HG02610 (cell line): ENCODE results near the gene IFITM1.
A peak's percentile ranks its signal among the peaks of the same experiment; 100 is the strongest.

Experiments
- ATAC-seq: cut with Tn5 transposase; IDR thresholded peaks from one replicate; pipeline ENCODE4 v1.9.1; 2021; ENCODE audit warnings: mild to moderate bottlenecking, moderate library complexity; ENCODE audit not compliant: unreplicated experiment

IFITM1 gene

DNA sequence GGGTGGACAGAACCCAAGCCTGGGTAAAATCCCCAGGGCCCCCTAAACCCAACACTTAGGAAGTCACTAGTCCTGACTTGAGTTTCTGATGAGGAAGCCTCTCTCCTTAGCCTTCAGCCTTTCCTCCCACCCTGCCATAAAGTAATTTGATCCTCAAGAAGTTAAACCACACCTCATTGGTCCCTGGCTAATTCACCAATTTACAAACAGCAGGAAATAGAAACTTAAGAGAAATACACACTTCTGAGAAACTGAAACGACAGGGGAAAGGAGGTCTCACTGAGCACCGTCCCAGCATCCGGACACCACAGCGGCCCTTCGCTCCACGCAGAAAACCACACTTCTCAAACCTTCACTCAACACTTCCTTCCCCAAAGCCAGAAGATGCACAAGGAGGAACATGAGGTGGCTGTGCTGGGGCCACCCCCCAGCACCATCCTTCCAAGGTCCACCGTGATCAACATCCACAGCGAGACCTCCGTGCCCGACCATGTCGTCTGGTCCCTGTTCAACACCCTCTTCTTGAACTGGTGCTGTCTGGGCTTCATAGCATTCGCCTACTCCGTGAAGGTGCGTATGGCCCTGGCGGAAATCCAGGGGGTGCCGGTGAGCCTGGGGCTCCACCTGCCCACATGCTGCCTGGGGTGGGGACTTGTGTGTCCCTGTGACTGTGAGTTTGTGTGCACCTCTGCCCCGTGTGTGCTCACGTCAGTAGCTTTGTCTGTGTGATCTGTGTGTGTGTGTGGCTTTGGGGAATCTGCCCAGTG lies at the start of gene IFITM1:
Gene IFITM1 (plus strand): TSS at position 254 of the 767 bp plus-strand sequence. CDS start 131 bp downstream, at position 385.
- peak; percentile 27 for ATAC-seq

DNA sequence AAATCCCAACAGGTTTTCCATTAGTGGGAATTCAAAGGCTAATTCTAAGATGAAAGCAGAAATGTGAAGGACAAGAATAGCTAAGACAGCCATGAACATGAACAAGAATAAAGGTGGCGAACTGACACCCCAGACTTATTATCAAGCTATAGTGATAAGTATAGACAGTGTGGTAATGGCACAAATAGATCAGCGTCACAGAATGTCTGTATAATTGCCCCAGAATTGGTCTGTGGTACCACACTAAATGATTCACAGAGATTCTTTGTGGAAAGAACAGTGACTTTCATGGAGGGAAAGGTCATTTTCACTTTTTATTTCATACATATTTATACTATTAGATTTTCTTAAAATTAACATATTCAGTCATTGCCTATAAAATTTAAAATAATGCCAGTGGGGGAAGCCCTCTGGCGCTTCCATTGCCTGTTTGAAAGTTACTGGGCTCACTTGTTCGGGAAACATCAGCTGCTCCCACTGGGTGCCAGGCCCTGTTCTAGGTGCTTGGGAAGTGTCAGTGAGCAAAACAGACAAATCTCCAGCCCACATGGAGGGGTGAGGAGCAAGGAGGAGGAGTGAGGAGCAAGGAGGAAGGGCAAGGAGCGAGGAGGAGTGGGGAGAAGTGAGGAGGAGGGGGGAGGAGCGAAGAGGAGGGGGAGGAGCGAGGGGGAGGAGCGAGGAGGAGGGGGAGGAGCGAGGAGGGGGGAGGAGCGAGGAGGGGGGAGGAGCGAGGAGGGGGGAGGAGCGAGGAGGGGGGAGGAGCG lies 47.0 kb upstream of the IFITM1 start:
- no peak for ATAC-seq

DNA sequence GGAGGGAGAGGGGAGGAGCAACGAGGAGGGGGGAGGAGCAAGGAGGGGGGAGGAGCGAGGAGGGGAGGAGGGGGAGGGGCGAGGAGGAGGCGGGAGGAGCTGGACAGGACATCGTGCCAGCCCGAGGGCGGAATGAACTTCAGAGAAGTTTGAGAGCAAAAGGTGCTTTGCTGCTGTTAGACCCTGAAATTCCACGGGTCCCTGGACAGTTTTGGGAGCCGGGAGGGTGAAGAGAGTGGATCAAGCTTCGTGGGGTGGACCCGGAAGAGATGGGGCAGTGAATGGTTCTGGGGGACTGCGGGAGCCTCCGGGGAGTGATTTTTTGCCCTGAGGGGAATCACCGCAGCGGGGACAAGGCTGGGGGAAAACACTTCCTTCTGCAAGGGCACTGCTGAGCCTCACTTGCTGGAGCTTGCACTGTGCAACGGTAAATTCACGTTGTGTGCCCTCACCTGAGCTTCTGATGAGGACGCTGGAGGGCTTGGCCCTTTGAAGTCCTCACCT lies 46.3 kb upstream of the IFITM1 start:
- no peak for ATAC-seq

DNA sequence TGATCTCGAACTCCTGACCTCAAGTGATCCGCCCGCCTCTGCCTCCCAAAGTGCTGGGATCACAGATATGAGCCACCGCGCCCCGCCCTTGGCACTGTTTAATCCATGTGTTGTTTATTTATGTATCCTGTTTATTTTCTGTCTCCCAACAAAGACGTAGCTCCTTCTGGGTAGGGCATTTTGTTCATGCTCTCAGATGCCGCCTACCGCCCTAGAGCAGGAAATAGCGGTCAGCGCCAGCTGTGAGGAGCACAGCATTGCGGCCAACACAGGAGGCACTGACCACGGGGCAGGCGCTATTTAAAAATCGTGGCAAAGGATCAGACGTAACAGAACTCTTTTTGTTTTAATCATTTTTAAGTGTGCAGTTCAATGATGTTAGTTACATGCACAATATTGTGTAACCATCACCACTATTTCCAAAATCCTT lies 45.1 kb upstream of the IFITM1 start:
- ATAC-seq = peak; percentile 35

DNA sequence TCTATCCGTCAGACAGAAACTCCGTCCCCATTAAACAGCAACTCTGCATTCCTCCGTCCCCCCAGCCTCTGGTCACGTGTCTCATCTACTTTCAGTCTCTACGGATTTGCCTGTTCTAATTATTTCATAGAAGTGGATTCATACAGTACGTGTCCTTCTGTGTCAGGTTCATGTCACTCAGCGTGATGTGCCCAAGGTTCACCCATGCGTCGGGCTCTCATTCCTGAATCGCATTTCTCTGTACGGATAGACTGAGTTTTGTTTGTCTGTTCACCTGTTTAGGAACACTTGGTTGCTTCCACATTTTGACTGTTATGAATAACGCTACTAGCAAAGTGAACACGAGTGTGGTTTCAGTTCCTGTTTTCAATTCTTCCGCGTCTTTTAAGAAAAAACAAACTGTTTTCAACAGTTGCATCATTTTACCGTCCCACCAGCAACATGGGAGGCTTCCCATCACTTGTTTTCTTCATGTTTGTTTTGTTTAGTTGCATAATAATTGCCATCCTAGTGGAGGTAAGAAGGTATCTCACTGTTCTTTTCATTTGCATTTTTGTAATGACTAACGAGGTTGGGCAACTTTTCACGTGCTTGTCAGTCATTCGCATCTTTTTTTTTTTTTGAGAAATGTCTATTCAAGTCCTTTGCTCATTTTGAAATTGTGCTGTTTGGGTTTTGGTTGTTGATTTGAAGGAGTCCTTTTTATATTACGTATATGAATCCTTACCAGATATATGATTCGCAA lies 44.5 kb upstream of the IFITM1 start:
- ATAC-seq = peak; percentile 65

DNA sequence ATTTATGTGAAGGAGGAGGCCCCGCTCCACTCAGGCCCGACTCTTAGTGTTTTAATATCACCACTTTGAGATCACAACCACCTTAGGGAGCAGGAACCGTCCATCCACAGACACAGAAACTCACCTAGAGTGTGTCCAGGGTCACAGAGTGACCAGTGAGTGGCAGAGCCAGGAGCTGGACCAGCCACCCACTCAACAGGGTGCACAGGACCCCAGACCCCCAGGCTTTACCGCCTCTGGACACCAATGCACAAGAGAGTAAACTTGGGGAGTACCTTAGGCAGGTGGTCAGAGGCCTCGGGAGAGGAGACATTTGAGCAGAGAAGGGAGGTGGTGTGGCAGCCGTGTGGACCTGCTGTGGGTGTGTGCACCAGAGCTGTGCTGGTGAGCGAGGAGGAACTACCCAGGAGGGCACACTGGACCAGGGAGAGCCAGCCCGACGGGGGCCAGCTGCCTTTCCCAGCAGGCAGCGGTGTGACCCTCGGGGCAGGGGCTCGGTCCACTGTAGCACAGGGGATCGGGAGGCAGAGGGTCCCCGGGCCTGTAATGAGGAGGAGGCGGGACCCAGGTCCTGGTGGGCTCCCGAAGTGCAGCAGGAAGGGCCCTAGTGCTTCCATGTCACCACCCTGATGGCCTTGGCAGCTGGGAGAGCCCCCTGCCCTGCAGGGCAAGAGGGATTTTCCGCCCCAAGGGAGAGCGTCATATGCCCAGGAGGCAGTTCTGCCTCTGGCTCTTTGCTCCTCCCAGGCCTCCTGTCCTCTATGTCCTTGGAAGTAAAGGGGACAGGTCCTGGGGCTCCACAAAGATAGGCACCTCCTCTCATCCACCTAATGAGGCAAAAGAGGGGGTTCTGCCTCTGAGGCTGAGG lies 43.2 kb upstream of the IFITM1 start:
- no peak for ATAC-seq

DNA sequence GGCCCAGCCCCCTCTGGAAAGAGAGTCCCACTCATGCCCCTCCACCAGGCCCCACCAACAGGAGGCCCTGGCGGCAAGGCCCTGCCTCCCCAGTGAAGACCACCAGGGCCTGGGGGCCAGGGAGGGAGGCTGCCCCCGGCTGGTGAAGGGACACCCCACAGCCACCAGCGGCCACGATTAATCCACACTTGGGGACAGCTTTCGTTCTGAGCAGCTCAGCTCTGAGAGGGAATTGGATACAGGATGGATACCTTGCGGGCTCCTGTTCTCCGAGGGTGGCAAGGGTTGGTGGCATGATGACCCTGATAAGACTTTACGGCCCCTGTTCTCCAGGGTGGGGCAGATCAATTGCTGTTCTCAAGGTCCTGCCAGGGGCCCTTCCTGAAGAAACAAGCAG lies 42.5 kb upstream of the IFITM1 start:
- ATAC-seq = no peak

DNA sequence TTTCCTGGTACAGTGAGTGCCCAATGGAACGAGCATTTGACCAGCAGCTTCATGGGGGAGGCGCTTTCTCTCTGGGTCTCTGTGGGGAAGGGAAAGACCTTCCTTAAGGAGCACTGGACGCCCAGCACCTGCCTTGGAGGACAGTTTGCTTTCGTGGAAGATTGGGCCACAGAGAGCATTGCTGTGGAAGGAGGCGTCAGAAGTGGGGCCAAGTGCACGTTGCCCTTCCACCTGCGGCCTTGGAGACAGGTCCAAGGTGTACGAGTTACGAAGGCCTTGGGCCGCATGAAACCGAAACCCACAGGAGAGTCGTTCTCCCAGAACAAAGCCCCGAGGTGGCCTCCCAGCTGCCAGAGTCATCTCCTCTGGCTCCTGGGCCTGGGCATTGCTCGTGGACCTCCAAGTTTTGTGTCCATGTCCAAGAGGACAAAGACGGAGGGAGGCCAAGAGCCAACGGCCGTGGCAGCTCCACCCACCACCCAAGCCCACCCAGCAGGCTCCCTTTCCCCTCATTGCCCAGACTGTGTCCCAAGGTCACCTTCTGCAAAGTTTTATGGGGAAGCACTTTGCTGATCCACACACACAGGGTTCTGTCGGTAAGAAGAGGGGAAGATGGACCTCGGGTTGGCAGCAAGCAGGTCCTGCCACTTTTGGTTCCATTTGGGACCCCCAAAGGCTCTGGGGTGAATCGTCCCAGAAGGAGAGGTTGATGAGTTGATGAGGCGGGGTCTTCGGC lies 41.5 kb upstream of the IFITM1 start:
- ATAC-seq = no peak

DNA sequence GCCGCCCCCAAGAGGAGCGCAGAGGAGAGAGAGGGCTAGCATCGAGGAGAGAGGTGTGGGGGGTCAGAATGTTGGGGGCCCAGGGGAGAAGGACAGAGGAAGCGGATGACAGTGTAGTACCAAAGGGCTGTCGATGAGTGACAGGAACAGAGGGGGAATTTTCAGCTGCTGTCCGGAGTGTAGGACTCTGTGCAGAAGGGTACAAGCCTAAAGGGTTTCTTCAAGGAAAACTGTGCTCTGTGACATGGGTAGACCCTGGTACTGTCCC lies 41.0 kb upstream of the IFITM1 start:
- ATAC-seq = no peak

DNA sequence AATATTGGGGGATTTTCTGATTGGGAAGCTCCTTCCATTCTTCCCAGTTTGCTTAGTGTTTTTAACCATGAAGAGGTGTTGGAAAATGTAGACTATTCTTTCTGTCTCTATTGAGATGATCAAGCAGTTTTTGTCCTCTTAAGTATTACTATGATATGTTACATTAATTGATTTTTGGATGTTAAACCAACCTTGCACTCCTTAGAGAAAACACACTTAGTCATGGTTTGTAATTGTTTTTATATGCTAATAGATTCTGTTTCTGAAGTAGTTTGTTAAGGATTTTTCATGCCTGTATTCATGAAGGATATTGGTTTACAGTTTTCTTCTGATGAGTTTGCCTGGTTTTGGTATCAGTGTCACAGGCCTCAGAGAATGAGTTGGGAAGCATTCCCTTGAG lies 37.6 kb upstream of the IFITM1 start:
- ATAC-seq = no peak

DNA sequence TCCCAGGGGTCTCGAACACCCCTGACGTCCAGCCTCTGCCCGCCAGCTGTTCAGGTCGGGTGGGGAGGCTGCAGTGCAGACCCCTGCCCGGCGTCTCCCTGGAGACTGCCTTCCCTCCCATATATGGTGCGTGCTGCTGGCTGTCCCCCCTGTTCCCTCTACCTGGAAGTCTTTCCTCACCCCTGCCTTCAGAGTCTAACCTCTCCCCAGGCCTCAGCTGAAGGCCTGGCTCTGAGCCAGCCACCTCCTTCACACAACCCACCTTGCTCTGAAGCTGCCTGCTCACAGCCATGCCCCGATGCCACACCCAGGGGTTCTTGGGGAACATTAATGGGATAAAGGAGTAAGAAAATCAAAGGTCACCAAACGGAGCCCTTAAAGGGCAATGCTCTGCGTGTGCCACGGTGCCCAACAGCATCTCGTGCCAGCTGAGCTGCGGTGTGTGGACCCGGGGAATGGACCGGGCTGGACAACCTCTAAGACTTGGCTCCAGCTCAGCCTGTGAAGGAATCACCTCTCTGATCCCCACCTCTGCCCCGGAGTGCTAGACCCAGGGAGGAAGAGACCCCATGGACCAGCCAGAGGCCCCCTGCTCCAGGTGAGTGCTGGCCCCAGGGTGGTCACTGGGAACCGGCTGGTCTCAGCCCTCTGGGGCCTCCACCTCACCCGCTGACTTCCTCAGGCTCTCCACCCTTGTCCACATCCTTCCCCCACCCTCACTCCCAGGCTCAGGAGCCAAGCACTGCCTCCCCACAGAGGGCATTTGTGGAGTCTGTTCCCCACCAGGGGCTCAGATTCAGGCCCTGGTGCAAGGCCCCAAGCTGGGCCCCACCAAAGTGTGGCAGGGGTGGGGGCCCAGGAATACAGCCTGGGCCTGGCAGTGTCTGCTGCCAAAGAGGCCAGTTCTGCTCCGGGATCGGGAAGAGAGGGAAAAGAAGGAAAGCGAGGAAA lies 35.6 kb upstream of the IFITM1 start, which contains the start of gene NLRP6:
Gene NLRP6 (plus strand): TSS at position 407 of the 951 bp plus-strand sequence. CDS start 163 bp downstream, at position 570.
- ATAC-seq = no peak

DNA sequence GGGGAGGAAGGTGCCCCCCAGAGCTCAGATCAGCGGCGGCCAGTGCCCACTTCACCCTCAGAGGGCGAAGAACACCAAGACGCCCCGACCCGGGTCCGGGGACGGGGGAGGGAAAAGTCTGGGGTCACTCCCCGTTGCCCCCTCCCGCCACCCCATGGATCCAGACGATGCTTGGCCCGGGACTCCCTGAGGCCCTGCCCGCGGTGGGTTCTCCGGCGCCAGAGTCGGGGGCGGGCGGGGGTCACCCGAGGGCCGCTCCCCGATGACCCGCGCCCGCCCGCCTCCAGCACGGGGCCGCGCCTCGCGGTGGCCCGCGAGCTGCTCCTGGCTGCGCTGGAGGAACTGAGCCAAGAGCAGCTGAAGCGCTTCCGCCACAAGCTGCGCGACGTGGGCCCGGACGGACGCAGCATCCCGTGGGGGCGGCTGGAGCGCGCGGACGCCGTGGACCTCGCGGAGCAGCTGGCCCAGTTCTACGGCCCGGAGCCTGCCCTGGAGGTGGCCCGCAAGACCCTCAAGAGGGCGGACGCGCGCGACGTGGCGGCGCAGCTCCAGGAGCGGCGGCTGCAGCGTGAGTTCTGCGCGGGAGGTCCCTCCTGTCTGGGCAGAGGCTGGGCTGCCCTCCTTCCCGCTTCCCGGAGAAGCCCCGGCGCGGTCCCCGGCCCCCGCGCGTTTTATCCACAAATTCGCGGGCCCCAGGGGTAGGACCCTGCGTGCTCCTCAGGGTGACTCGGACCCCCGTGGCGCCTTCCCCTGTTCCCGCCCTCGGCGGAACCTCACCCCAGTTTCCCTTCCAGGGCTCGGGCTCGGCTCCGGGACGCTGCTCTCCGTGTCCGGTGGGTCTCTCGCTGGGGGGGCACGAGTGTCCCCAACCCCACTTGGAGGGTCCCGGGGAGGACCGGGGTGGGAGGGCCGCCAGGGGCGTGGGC lies 34.5 kb upstream of the IFITM1 start:
- ATAC-seq = no peak

DNA sequence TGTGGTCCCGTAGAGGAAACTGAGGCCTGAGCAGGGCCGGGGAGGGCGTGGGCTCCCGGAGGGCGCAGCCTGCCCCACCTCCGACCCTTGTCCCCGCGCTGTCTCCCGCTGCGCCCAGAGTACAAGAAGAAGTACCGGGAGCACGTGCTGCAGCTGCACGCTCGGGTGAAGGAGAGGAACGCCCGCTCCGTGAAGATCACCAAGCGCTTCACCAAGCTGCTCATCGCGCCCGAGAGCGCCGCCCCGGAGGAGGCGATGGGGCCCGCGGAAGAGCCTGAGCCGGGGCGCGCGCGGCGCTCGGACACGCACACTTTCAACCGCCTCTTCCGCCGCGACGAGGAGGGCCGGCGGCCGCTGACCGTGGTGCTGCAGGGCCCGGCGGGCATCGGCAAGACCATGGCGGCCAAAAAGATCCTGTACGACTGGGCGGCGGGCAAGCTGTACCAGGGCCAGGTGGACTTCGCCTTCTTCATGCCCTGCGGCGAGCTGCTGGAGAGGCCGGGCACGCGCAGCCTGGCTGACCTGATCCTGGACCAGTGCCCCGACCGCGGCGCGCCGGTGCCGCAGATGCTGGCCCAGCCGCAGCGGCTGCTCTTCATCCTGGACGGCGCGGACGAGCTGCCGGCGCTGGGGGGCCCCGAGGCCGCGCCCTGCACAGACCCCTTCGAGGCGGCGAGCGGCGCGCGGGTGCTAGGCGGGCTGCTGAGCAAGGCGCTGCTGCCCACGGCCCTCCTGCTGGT lies 33.7 kb upstream of the IFITM1 start:
- ATAC-seq = no peak

DNA sequence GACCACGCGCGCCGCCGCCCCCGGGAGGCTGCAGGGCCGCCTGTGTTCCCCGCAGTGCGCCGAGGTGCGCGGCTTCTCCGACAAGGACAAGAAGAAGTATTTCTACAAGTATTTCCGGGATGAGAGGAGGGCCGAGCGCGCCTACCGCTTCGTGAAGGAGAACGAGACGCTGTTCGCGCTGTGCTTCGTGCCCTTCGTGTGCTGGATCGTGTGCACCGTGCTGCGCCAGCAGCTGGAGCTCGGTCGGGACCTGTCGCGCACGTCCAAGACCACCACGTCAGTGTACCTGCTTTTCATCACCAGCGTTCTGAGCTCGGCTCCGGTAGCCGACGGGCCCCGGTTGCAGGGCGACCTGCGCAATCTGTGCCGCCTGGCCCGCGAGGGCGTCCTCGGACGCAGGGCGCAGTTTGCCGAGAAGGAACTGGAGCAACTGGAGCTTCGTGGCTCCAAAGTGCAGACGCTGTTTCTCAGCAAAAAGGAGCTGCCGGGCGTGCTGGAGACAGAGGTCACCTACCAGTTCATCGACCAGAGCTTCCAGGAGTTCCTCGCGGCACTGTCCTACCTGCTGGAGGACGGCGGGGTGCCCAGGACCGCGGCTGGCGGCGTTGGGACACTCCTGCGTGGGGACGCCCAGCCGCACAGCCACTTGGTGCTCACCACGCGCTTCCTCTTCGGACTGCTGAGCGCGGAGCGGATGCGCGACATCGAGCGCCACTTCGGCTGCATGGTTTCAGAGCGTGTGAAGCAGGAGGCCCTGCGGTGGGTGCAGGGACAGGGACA lies 32.9 kb upstream of the IFITM1 start:
- no peak for ATAC-seq

DNA sequence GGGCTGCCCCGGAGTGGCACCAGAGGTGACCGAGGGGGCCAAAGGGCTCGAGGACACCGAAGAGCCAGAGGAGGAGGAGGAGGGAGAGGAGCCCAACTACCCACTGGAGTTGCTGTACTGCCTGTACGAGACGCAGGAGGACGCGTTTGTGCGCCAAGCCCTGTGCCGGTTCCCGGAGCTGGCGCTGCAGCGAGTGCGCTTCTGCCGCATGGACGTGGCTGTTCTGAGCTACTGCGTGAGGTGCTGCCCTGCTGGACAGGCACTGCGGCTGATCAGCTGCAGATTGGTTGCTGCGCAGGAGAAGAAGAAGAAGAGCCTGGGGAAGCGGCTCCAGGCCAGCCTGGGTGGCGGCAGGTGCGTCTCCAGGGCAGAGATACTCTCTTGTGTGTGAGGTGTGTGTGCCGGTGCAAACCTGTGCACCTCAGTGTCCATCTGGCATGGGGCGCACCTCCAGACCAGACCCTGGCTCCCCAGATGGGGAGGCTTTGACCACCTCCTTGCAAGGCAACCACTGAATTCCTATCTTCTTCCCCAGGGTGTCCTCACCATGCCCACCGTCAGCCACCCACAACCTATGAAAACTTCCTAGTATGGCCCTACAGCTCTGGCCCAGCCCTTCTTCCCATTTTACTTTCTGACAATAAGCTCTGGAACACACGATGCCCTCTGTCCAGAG lies 32.2 kb upstream of the IFITM1 start:
- no peak for ATAC-seq

DNA sequence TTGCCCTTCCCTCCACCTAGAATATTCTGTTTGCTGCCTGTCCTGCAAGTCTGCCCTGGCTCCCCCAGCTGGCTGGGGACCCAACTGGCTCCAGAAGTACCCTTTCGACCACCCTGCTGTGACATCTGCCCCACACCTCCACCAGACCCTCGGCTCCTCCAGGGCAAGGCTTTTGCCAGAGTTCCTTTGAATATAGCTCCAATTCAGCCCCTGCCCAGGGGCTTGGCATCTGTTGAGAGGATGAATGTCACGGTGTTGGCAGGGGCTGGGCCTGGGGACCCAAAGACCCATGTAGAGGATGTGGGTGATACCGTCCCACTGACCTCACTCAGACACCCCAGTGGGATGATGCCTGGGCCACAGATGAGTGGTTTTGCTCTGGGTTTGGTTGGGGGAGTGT lies 31.7 kb upstream of the IFITM1 start:
- no peak for ATAC-seq
